SU-DHL-6 (cell line): ENCODE measurements around the gene AKT1.

Experiments
- H2AFZ ChIP-seq: fragments of 200-600 bp; sonication (generic); 2 replicates; pipeline ENCODE4 v1.6.1; 2014; ENCODE audit warnings: low read depth, mild to moderate bottlenecking, moderate library complexity, mixed read lengths, antibody characterized with exemption, low read length; ENCODE audit not compliant: severe bottlenecking
- H3F3A ChIP-seq: fragments of 200-600 bp; shearing (Covaris generic); 2 replicates; pipeline ENCODE4 v1.6.0; 2016; ENCODE audit warnings: antibody characterized with exemption, mild to moderate bottlenecking; ENCODE audit not compliant: insufficient read depth
- H3K27ac ChIP-seq: fragments of 200-600 bp; sonication (generic); 2 replicates; pipeline ENCODE4 v1.5.1; 2016; ENCODE audit warnings: low read depth, mild to moderate bottlenecking, low read length, moderate library complexity, mixed read lengths
- H3K27me3 ChIP-seq: fragments of 200-600 bp; sonication (generic), shearing (Covaris generic); 2 replicates; pipeline ENCODE4 v1.6.0; 2014; ENCODE audit warnings: mild to moderate bottlenecking, low read length
- H3K36me3 ChIP-seq: fragments of 200-600 bp; sonication (generic); 2 replicates; pipeline ENCODE4 v1.6.1; 2014; ENCODE audit warnings: mild to moderate bottlenecking, low read length, mixed read lengths
- H3K4me2 ChIP-seq: fragments of 300-600, 200-600 bp; shearing (Covaris generic), sonication (generic); 2 replicates; pipeline ENCODE4 v1.6.0; 2014; ENCODE audit warnings: low read length, low read depth, mild to moderate bottlenecking; ENCODE audit not compliant: poor library complexity, severe bottlenecking
- H3K4me3 ChIP-seq: fragments of 200-600 bp; sonication (generic); 2 replicates; pipeline ENCODE4 v1.5.1; 2014; ENCODE audit warnings: antibody characterized with exemption, low read length, mild to moderate bottlenecking, mixed read lengths; ENCODE audit not compliant: insufficient read depth, poor library complexity, severe bottlenecking
- H3K79me2 ChIP-seq: fragments of 200-600 bp; sonication (generic); 2 replicates; pipeline ENCODE4 v1.6.1; 2014; ENCODE audit warnings: mild to moderate bottlenecking, low read length, moderate library complexity; ENCODE audit not compliant: insufficient read depth
- H3K9ac ChIP-seq: fragments of 200-600 bp; sonication (generic); 2 replicates; pipeline ENCODE4 v1.7.0; 2014; ENCODE audit warnings: mild to moderate bottlenecking, low read length
- H3K9me2 ChIP-seq: fragments of 200-600 bp; sonication (generic); replicated peaks from 2 replicates; pipeline ENCODE4 v1.6.1; 2014; ENCODE audit warnings: low read length; ENCODE audit not compliant: insufficient read depth
- H3K9me3 ChIP-seq: fragments of 200-600 bp; sonication (generic); 2 replicates; pipeline ENCODE4 v1.6.1; 2014; ENCODE audit warnings: low read length, mixed read lengths; ENCODE audit not compliant: insufficient read depth
- H4K20me1 ChIP-seq: fragments of 200-600 bp; sonication (generic); 2 replicates; pipeline ENCODE4 v1.6.1; 2014; ENCODE audit warnings: low read depth, mild to moderate bottlenecking, antibody characterized with exemption, low read length, moderate library complexity, mixed read lengths
- EZH2phosphoT487 ChIP-seq: fragments of 200-600 bp; sonication (generic), shearing (Covaris generic); conservative IDR thresholded peaks from 2 replicates; pipeline ENCODE4 v1.6.1; 2018; ENCODE audit warnings: mild to moderate bottlenecking, antibody characterized with exemption, low read length, moderate library complexity, mixed read lengths
- TF ChIP-seq, protein P1 (sequence below): fragments of 200-600 bp; sonication (generic); IDR thresholded peaks from one replicate; pipeline ENCODE4 v1.5.1; 2017; ENCODE audit warnings: antibody characterized with exemption, mild to moderate bottlenecking, low read length, moderate library complexity; ENCODE audit not compliant: insufficient read depth, poor library complexity, severe bottlenecking

AKT1 gene

DNA sequence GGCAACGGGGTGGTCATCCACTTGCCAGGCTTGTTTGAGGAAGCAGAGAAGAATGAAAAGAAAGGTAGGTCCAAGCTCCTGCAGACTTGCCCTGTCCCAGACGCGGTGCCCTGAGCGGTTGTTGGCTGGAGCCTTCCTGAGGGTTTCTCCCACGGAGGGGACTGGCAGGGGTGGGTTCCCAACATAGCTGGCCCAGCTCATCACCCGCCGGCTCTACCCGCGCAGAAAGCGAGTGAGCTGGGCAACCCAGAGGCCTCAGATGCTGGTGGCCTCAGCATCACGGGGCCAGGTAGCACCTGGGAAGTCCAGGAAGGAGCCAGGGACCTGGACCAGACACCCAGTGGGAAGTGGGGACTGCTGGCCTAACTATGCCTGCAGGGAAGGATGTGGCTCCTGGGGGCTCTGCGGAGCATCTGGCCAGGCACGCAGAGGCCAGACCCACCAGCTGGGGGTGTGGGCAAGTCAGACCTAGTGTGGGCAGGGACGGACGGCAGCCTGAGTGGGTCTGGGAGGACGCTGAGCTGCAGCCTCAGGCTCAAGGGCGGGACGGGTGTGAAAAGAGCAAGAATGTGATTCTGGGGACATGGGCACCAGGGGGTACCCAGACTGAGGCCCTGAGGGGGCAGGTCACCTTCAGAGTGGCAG, 57.1 kb downstream of the AKT1 start:
- no peaks in the 10 kb centered on the region for H3K9me2 ChIP-seq
- no peaks in the 10 kb centered on the region for H3K36me3 ChIP-seq
- H3K27ac ChIP-seq, result no peak overlapping the region
- no peaks in the 10 kb centered on the region for H3K79me2 ChIP-seq
- no peak overlapping the region for H3K9ac ChIP-seq
- TF ChIP-seq EZH2phosphoT487, result no peak
- TF ChIP-seq, protein P1, sequence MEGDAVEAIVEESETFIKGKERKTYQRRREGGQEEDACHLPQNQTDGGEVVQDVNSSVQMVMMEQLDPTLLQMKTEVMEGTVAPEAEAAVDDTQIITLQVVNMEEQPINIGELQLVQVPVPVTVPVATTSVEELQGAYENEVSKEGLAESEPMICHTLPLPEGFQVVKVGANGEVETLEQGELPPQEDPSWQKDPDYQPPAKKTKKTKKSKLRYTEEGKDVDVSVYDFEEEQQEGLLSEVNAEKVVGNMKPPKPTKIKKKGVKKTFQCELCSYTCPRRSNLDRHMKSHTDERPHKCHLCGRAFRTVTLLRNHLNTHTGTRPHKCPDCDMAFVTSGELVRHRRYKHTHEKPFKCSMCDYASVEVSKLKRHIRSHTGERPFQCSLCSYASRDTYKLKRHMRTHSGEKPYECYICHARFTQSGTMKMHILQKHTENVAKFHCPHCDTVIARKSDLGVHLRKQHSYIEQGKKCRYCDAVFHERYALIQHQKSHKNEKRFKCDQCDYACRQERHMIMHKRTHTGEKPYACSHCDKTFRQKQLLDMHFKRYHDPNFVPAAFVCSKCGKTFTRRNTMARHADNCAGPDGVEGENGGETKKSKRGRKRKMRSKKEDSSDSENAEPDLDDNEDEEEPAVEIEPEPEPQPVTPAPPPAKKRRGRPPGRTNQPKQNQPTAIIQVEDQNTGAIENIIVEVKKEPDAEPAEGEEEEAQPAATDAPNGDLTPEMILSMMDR, result no peak
- H2AFZ ChIP-seq, result no peak overlapping the region
- no peak overlapping the region for H3K4me2 ChIP-seq
- H3K4me3 ChIP-seq, result no peak overlapping the region
- H4K20me1 ChIP-seq, result no peaks in the 10 kb centered on the region
- H3K27me3 ChIP-seq, result no peaks in the 10 kb centered on the region
- no peaks in the 10 kb centered on the region for H3F3A ChIP-seq
- no peaks in the 10 kb centered on the region for H3K9me3 ChIP-seq

DNA sequence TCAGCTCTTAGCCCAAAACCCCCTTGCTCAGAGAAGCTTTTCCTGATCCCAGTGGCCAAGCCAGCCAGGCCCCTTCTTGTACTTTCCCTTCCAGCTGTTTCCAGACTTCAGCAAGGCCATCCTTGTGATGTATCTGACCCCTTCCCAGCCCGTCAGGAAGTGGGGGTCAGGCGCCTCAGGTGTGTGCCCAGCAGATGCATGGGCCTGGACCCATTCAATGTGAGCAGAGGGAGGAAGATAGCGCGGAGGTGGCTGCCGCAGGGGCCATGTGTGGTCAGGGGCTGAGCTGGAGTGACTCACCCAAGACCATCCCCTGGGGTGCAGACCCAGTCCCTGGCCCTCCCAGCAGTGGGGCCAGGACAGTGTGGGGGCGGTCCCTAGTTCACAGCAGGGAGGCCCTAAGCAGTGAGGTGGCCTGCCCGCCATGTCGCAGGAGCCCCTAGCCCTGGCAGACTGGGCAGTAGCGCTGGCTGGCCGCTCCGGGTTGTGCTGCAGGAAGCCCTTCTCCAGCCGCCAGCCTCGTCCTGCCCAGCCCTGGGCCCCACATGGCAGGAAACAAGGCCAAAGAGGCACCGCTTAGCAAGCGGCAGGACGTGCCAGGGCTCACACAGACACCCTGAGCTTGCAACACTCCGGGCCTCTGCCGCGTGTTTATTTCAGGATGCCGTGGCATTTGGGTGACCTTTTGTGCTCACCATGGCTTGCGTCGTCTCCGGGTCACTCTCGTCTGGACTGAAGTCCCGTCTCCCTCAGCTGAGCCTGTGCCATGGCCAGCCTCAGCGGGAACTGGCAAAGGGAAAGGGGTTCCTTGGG, 59.5 kb downstream of the AKT1 start:
- Histone ChIP-seq H3K4me2 (no peak overlapping the region), H3K9me3 (no peaks in the 10 kb centered on the region), H3K9ac (no peak overlapping the region), H3K36me3 (no peaks in the 10 kb centered on the region), H2AFZ (no peak overlapping the region), H3K9me2 (no peaks in the 10 kb centered on the region), H3K4me3 (no peak overlapping the region), H3F3A (no peaks in the 10 kb centered on the region), H4K20me1 (no peaks in the 10 kb centered on the region), H3K27me3 (no peaks in the 10 kb centered on the region), H3K27ac (no peak overlapping the region), H3K79me2 (no peaks in the 10 kb centered on the region)
- TF ChIP-seq, protein P1, result no peak
- no peak for TF ChIP-seq EZH2phosphoT487

DNA sequence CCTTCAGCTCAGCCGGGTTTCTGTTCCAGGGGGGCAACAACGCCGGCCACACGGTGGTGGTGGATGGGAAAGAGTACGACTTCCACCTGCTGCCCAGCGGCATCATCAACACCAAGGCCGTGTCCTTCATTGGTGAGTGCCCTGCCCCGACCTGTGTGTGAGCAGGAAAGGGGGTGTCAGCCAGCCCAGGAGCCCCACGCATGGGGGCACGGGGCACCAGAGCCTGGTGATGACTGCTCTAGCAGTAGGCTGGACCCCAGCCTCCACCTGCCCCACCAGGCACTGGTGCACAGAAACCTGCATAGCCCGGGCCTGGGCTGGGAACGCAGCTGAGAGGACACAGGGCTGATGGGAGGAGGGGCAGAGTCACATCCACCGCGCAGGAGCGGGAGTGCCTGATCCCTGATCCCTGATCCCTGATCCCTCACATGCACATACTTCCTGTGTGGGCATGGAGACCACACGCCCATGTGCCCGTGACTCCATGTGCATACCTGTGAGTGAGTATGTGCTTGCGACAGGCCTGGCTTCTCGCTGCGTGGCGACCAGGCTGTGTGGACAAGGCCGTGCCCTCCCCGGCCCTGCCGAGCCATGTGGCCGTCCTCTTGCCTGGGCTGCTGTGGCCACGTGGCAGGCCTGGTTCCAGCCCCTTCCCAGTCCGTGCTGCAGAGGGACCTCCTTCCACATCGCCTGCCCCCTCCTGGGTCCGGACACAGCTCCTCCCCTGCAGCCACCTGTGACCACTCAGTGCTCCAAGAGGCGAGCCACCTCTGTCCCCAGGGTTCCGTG, 60.4 kb downstream of the AKT1 start:
- no peak for TF ChIP-seq EZH2phosphoT487
- TF ChIP-seq, protein P1, result no peak
- H2AFZ ChIP-seq, result no peak overlapping the region
- no peaks in the 10 kb centered on the region for H3K36me3 ChIP-seq
- no peaks in the 10 kb centered on the region for H3F3A ChIP-seq
- H3K9ac ChIP-seq, result no peak overlapping the region
- no peaks in the 10 kb centered on the region for H3K9me2 ChIP-seq
- no peaks in the 10 kb centered on the region for H3K27me3 ChIP-seq
- no peaks in the 10 kb centered on the region for H4K20me1 ChIP-seq
- no peak overlapping the region for H3K4me2 ChIP-seq
- H3K9me3 ChIP-seq, result no peaks in the 10 kb centered on the region
- H3K4me3 ChIP-seq, result no peak overlapping the region
- no peaks in the 10 kb centered on the region for H3K79me2 ChIP-seq
- no peak overlapping the region for H3K27ac ChIP-seq
